ENCODE results near the gene PCDH8. TPM values are rescaled to one million over a fixed set of nuclear protein-coding genes. Genes with fewer than 3 reads are reported as not detected.
A peak's percentile ranks its signal among the peaks of the same experiment; 100 is the strongest.

Gene PCDH8
- polyA plus RNA-seq, 1 of the 3 experiments (the other 2 are of a cell fraction): not detected

- Histone ChIP-seq H3K9me3 (no peaks in the 10 kb centered on the region), H3K9me2 (no peaks in the 10 kb centered on the region), H3K4me1 (ENCODE audit: control insufficient read depth in 1 of 2, insufficient read depth in 2 of 2, low read depth in 1 of 2, low read length in 1 of 2) (peaks cover 0 to 14% of the 10 kb centered on the region in 2 experiments; a peak in 1 of 4 replicates), H3K9ac (no peak overlapping the region), H3K27ac (ENCODE audit: low read depth in 2 of 2, low read length in 1 of 2) (no peak overlapping the region), H3F3A (replicated peaks; ENCODE audit: insufficient read depth) (no peaks in the 10 kb centered on the region), H3K27me3 (ENCODE audit: insufficient read depth) (peaks cover 11% of the 10 kb centered on the region), H3K4me3 (ENCODE audit: low read depth in 2 of 2, low read length in 1 of 2) (no peak overlapping the region), H3K4me2 (no peak overlapping the region), H3K36me3 (replicated peaks in 1 of 2; ENCODE audit: control insufficient read depth in 1 of 2, insufficient read depth in 2 of 2, low read length in 1 of 2) (no peaks in the 10 kb centered on the region), H4K20me1 (ENCODE audit: insufficient read depth) (no peaks in the 10 kb centered on the region), H3K79me2 (ENCODE audit: insufficient read depth) (no peaks in the 10 kb centered on the region), H2AFZ (ENCODE audit: low read depth) (no peak overlapping the region)
- POLR2A ChIA-PET: interaction anchor here (0.6 to 1.3 kb wide), 3 partner anchors 14 to 225 kb away, joined by 3 to 4 read pairs (median 4); partner anchors contain the start of gene SUGT1
- TF ChIP-seq RFX5 (IDR thresholded peaks at IDR 0.05; ENCODE audit: low read length) (no peak), NFIC (IDR thresholded peaks at IDR 0.05; ENCODE audit: borderline replicate concordance) (no peak), GABPA (IDR thresholded peaks at IDR 0.05; ENCODE audit: low read depth) (no peak), TCF12 (IDR thresholded peaks at IDR 0.05) (no peak), NRF1 (IDR thresholded peaks at IDR 0.05; ENCODE audit: low read depth, low read length) (no peak), REST (IDR thresholded peaks at IDR 0.05; ENCODE audit: low read depth, low read length) (no peak), GATA2 (CRISPR knock-in tag; IDR thresholded peaks at IDR 0.05) (no peak), EZH2phosphoT487 (IDR thresholded peaks at IDR 0.05; ENCODE audit: borderline replicate concordance, low read depth) (no peak), EP300 (IDR thresholded peaks at IDR 0.05; ENCODE audit: borderline replicate concordance in 1 of 2, low read depth in 1 of 2, low read length in 1 of 2) (peak in 1 of 2 experiments; percentile 57; a peak in 1 of 4 replicates), IRF3 (IDR thresholded peaks at IDR 0.05; ENCODE audit: low read depth, low read length) (no peak), RAD21 (IDR thresholded peaks at IDR 0.05; ENCODE audit: low read length) (no peak), FOSL2 (IDR thresholded peaks at IDR 0.05; ENCODE audit: borderline replicate concordance, low read depth) (no peak), TEAD4 (IDR thresholded peaks at IDR 0.05; ENCODE audit: borderline replicate concordance, insufficient read depth) (no peak), SMC3 (IDR thresholded peaks at IDR 0.05; ENCODE audit: low read depth, low read length) (no peak), RCOR1 (IDR thresholded peaks at IDR 0.05; ENCODE audit: low read length) (peak; percentile 41; the same call in 1 of the 2 replicates), MXI1 (IDR thresholded peaks at IDR 0.05; ENCODE audit: low read depth, low read length) (peak; percentile 78), USF1 (IDR thresholded peaks at IDR 0.05; ENCODE audit: borderline replicate concordance, low read depth) (no peak), JUND (IDR thresholded peaks at IDR 0.05) (no peak), YY1 (IDR thresholded peaks at IDR 0.05; ENCODE audit: low read depth) (no peak), USF2 (IDR thresholded peaks at IDR 0.05; ENCODE audit: borderline replicate concordance, low read depth, low read length) (no peak)
- CTCF ChIA-PET: interaction anchor here (0.6 to 11.3 kb wide), 13 partner anchors 7 to 309 kb away, joined by 3 to 124 read pairs (median 4); partner anchors contain the start of gene SUGT1
- peak; percentile 69 for DNase-seq
- 31% methylated on average over 9 of the region's 10 CpGs for WGBS (ENCODE audit: low lambda C conversion rate)
Measured at GRCh38 chr13:52842441-52842840, 6.0 kb downstream of the PCDH8 start.

Data from SK-N-SH (cell line).